ENCODE results near the gene ZNF490.

The ZNF490 gene

GRCh38 chr19:12639901-12640613 is 29.4 kb upstream of the ZNF490 start:
- H3K36me3 ChIP-seq (ENCODE audit: insufficient read depth) = no peaks in the 10 kb centered on the region
- no peaks in the 10 kb centered on the region for H4K20me1 ChIP-seq (ENCODE audit: insufficient read depth)
- H2AFZ ChIP-seq (ENCODE audit: low read depth) = no peak overlapping the region
- no peak overlapping the region for H3K4me3 ChIP-seq (IDR thresholded peaks at IDR 0.05; ENCODE audit: insufficient read depth, low read depth, low read length)
- no peaks in the 10 kb centered on the region for H3K79me2 ChIP-seq (ENCODE audit: insufficient read depth, low read depth)
- no peak overlapping the region for H3K4me2 ChIP-seq
- H3K9ac ChIP-seq = no peak overlapping the region
- H3K27me3 ChIP-seq (ENCODE audit: insufficient read depth, low read depth) = no peaks in the 10 kb centered on the region
- no peaks in the 10 kb centered on the region for H3K4me1 ChIP-seq (ENCODE audit: low read depth, poor library complexity, severe bottlenecking)
- no peak overlapping the region for H3K27ac ChIP-seq
- peak; percentile 47 for TF ChIP-seq CTCF (conservative IDR thresholded peaks at IDR 0.05; ENCODE audit: low read depth, low read length)

GRCh38 chr19:12638611-12639182 is 28.1 kb upstream of the ZNF490 start:
- H4K20me1 ChIP-seq (ENCODE audit: insufficient read depth) = no peaks in the 10 kb centered on the region
- H3K36me3 ChIP-seq (ENCODE audit: insufficient read depth) = no peaks in the 10 kb centered on the region
- H2AFZ ChIP-seq (ENCODE audit: low read depth) = no peak overlapping the region
- no peaks in the 10 kb centered on the region for H3K79me2 ChIP-seq (ENCODE audit: insufficient read depth, low read depth)
- no peak overlapping the region for H3K9ac ChIP-seq
- H3K4me2 ChIP-seq = no peak overlapping the region
- H3K4me3 ChIP-seq (IDR thresholded peaks at IDR 0.05; ENCODE audit: insufficient read depth, low read depth, low read length) = no peak overlapping the region
- H3K27ac ChIP-seq = no peak overlapping the region
- no peak for TF ChIP-seq CTCF (conservative IDR thresholded peaks at IDR 0.05; ENCODE audit: low read depth, low read length)
- H3K27me3 ChIP-seq (ENCODE audit: insufficient read depth, low read depth) = no peaks in the 10 kb centered on the region
- H3K4me1 ChIP-seq (ENCODE audit: low read depth, poor library complexity, severe bottlenecking) = no peaks in the 10 kb centered on the region

GRCh38 chr19:12636631-12637030 is 26.0 kb upstream of the ZNF490 start:
- Histone ChIP-seq H2AFZ (ENCODE audit: low read depth) (no peak overlapping the region), H3K4me1 (ENCODE audit: low read depth, poor library complexity, severe bottlenecking) (no peaks in the 10 kb centered on the region), H3K4me2 (no peak overlapping the region), H3K36me3 (ENCODE audit: insufficient read depth) (no peaks in the 10 kb centered on the region), H3K27me3 (ENCODE audit: insufficient read depth, low read depth) (no peaks in the 10 kb centered on the region), H3K9ac (no peak overlapping the region), H3K27ac (no peak overlapping the region), H3K79me2 (ENCODE audit: insufficient read depth, low read depth) (no peaks in the 10 kb centered on the region), H3K4me3 (IDR thresholded peaks at IDR 0.05; ENCODE audit: insufficient read depth, low read depth, low read length) (no peak overlapping the region), H4K20me1 (ENCODE audit: insufficient read depth) (no peaks in the 10 kb centered on the region)
- TF ChIP-seq CTCF (conservative IDR thresholded peaks at IDR 0.05; ENCODE audit: low read depth, low read length) = no peak

GRCh38 chr19:12629215-12629614 is 18.6 kb upstream of the ZNF490 start:
- TF ChIP-seq CTCF (conservative IDR thresholded peaks at IDR 0.05; ENCODE audit: low read depth, low read length) = no peak
- H4K20me1 ChIP-seq (ENCODE audit: insufficient read depth) = no peaks in the 10 kb centered on the region
- peaks cover 24% of the 10 kb centered on the region; the same call in 1 of the 2 replicates for H3K36me3 ChIP-seq (ENCODE audit: insufficient read depth)
- H3K4me2 ChIP-seq = no peak overlapping the region
- no peaks in the 10 kb centered on the region for H3K27me3 ChIP-seq (ENCODE audit: insufficient read depth, low read depth)
- no peak overlapping the region for H3K27ac ChIP-seq
- H2AFZ ChIP-seq (ENCODE audit: low read depth) = no peak overlapping the region
- no peak overlapping the region for H3K4me3 ChIP-seq (IDR thresholded peaks at IDR 0.05; ENCODE audit: insufficient read depth, low read depth, low read length)
- H3K9ac ChIP-seq = no peak overlapping the region
- no peaks in the 10 kb centered on the region for H3K79me2 ChIP-seq (ENCODE audit: insufficient read depth, low read depth)
- no peaks in the 10 kb centered on the region for H3K4me1 ChIP-seq (ENCODE audit: low read depth, poor library complexity, severe bottlenecking)
